ENCODE measurements around the gene SMAD9.
"Not testable (repeated sequence)": the region's sequence is repeated elsewhere in the genome, so short reads cannot be mapped to it uniquely, and the experiment has no call there.

The SMAD9 gene

DNA sequence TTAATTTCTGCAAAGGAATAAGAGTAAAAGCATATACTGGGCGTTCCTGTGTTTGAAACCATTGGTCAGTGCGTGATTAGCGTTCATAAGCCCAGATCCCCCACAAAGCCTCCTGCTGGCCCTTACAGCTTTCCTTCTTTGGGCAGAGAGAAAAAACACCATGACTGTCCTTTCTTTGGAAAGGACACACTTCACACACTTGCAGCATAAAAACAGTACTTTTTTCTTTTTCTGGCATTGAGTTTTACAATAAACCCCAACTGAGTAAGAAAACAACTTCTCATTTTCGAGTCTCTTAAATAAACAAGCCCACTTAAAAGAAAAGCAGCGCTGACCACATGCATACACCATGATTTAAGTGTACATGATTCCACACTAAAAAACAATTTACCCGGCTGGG, 35.8 kb downstream of the SMAD9 start:
- Histone ChIP-seq H3K27ac (ENCODE audit: low read length) (no peak overlapping the region), H3K4me3 (ENCODE audit: low read length) (no peak overlapping the region), H3K4me1 (ENCODE audit: low read length) (peaks cover 10% of the 10 kb centered on the region), H3K4me2 (ENCODE audit: low read length) (no peak overlapping the region), H3K79me2 (ENCODE audit: low read length) (no peaks in the 10 kb centered on the region), H3K36me3 (replicated peaks; ENCODE audit: low read depth, low read length) (no peaks in the 10 kb centered on the region), H2AFZ (ENCODE audit: low read depth, low read length) (no peak overlapping the region), H3K9ac (ENCODE audit: low read length) (no peak overlapping the region), H4K20me1 (ENCODE audit: insufficient read depth, low read length) (no peaks in the 10 kb centered on the region), H3K27me3 (ENCODE audit: low read depth, low read length) (no peaks in the 10 kb centered on the region), H3K9me3 (ENCODE audit: insufficient read depth, low read length) (no peaks in the 10 kb centered on the region)
- TF ChIP-seq, protein P1, sequence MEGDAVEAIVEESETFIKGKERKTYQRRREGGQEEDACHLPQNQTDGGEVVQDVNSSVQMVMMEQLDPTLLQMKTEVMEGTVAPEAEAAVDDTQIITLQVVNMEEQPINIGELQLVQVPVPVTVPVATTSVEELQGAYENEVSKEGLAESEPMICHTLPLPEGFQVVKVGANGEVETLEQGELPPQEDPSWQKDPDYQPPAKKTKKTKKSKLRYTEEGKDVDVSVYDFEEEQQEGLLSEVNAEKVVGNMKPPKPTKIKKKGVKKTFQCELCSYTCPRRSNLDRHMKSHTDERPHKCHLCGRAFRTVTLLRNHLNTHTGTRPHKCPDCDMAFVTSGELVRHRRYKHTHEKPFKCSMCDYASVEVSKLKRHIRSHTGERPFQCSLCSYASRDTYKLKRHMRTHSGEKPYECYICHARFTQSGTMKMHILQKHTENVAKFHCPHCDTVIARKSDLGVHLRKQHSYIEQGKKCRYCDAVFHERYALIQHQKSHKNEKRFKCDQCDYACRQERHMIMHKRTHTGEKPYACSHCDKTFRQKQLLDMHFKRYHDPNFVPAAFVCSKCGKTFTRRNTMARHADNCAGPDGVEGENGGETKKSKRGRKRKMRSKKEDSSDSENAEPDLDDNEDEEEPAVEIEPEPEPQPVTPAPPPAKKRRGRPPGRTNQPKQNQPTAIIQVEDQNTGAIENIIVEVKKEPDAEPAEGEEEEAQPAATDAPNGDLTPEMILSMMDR (IDR thresholded peaks at IDR 0.05; ENCODE audit: low read depth, low read length), result no peak
- no peak for TF ChIP-seq EZH2phosphoT487 (IDR thresholded peaks at IDR 0.05; ENCODE audit: low read depth)

DNA sequence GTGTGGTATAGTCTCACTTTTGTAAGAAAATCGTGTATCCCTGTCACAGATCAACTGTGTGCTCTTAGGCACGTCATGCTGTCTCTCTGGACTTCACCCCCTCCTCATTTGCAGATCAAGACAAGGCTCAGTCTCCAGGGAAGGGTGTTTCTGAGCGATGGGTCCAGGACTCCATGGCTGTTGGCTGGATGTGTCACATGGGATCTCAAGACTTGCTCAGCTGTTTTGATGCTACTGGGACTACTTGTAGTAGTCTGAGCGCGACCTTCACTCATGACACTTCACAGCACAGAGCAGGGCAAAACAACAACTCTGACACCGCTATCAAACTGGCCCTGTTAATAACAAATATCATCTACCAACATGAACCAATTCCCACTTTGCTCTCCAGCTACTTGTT, 36.2 kb downstream of the SMAD9 start:
- TF ChIP-seq, protein P1 (IDR thresholded peaks at IDR 0.05; ENCODE audit: low read depth, low read length), result no peak
- no peak for TF ChIP-seq EZH2phosphoT487 (IDR thresholded peaks at IDR 0.05; ENCODE audit: low read depth)
- Histone ChIP-seq H3K4me2 (ENCODE audit: low read length) (no peak overlapping the region), H3K4me3 (ENCODE audit: low read length) (no peak overlapping the region), H3K36me3 (replicated peaks; ENCODE audit: low read depth, low read length) (no peaks in the 10 kb centered on the region), H4K20me1 (ENCODE audit: insufficient read depth, low read length) (no peaks in the 10 kb centered on the region), H3K9ac (ENCODE audit: low read length) (no peak overlapping the region), H3K27ac (ENCODE audit: low read length) (no peak overlapping the region), H3K4me1 (ENCODE audit: low read length) (peaks cover 10% of the 10 kb centered on the region), H2AFZ (ENCODE audit: low read depth, low read length) (no peak overlapping the region), H3K9me3 (ENCODE audit: insufficient read depth, low read length) (no peaks in the 10 kb centered on the region), H3K79me2 (ENCODE audit: low read length) (no peaks in the 10 kb centered on the region), H3K27me3 (ENCODE audit: low read depth, low read length) (no peaks in the 10 kb centered on the region)

DNA sequence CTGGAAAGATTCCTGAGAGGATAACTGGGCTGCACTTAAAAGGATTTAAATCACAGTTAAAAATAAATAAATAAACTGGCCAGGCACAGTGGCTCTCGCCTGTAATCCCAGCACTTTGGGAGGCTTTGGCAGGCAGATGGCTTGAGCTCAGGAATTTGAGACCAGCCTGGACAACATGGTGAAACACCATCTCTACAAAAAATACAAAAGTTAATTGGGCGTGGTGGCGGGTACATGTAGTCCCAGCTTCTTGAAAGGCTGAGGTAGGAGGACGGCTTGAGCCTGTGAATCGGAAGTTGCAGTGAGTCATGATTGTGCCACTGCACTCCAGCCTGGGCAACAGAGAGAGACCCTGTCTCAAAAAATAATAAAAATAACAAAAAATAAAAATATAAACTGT, 36.6 kb downstream of the SMAD9 start:
- not testable (repeated sequence) for H3K9ac ChIP-seq (ENCODE audit: low read length); H2AFZ ChIP-seq (ENCODE audit: low read depth, low read length); H3K79me2 ChIP-seq (ENCODE audit: low read length); H3K27me3 ChIP-seq (ENCODE audit: low read depth, low read length); H3K4me2 ChIP-seq (ENCODE audit: low read length); H3K36me3 ChIP-seq (replicated peaks; ENCODE audit: low read depth, low read length); H3K4me1 ChIP-seq (ENCODE audit: low read length); H3K9me3 ChIP-seq (ENCODE audit: insufficient read depth, low read length); H3K4me3 ChIP-seq (ENCODE audit: low read length); H3K27ac ChIP-seq (ENCODE audit: low read length); H4K20me1 ChIP-seq (ENCODE audit: insufficient read depth, low read length)

DNA sequence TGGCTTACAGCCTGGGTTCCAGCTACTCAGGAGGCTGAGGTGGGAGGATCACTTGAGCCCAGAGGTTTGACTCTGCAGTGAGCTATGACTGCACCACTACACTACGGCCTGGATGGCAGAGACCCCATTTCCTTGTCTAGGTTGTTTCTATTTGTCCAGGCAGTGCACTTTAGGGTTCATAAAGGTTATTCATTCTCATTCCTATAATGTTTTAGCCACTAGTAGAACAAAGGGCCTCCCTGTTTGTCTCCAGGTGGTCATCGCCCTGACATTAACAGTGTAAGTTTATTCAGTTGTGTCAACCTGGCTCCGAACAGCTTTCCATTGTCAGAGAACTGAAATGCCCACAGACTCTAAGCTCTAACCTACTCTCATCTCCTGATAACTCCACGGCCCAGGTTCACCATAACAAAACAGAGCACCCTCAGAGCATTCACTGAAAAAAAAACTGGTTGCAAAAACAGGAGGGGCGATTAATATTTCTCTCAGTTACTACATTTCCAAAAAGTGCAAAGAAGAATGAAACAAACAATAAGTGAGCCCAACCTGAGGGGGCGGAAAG, 37.1 kb downstream of the SMAD9 start:
- H3K9me3 ChIP-seq (ENCODE audit: insufficient read depth, low read length), result no peaks in the 10 kb centered on the region
- H2AFZ ChIP-seq (ENCODE audit: low read depth, low read length), result no peak overlapping the region
- no peaks in the 10 kb centered on the region for H3K79me2 ChIP-seq (ENCODE audit: low read length)
- TF ChIP-seq, protein P1 (IDR thresholded peaks at IDR 0.05; ENCODE audit: low read depth, low read length), result no peak
- no peak for TF ChIP-seq EZH2phosphoT487 (IDR thresholded peaks at IDR 0.05; ENCODE audit: low read depth)
- H3K27me3 ChIP-seq (ENCODE audit: low read depth, low read length), result no peaks in the 10 kb centered on the region
- H3K4me3 ChIP-seq (ENCODE audit: low read length), result no peak overlapping the region
- no peaks in the 10 kb centered on the region for H3K36me3 ChIP-seq (replicated peaks; ENCODE audit: low read depth, low read length)
- no peak overlapping the region for H3K9ac ChIP-seq (ENCODE audit: low read length)
- H3K27ac ChIP-seq (ENCODE audit: low read length), result no peak overlapping the region
- peaks cover 2% of the 10 kb centered on the region for H3K4me1 ChIP-seq (ENCODE audit: low read length)
- H4K20me1 ChIP-seq (ENCODE audit: insufficient read depth, low read length), result no peaks in the 10 kb centered on the region
- H3K4me2 ChIP-seq (ENCODE audit: low read length), result no peak overlapping the region

- TF ChIP-seq, protein P1 (IDR thresholded peaks at IDR 0.05; ENCODE audit: low read depth, low read length), result no peak
- no peak for TF ChIP-seq EZH2phosphoT487 (IDR thresholded peaks at IDR 0.05; ENCODE audit: low read depth)
- no peak overlapping the region for H2AFZ ChIP-seq (ENCODE audit: low read depth, low read length)
- no peak overlapping the region for H3K27ac ChIP-seq (ENCODE audit: low read length)
- H3K4me1 ChIP-seq (ENCODE audit: low read length), result no peaks in the 10 kb centered on the region
- H3K27me3 ChIP-seq (ENCODE audit: low read depth, low read length), result no peaks in the 10 kb centered on the region
- H3K9ac ChIP-seq (ENCODE audit: low read length), result no peak overlapping the region
- no peaks in the 10 kb centered on the region for H3K9me3 ChIP-seq (ENCODE audit: insufficient read depth, low read length)
- no peaks in the 10 kb centered on the region for H3K36me3 ChIP-seq (replicated peaks; ENCODE audit: low read depth, low read length)
- no peak overlapping the region for H3K4me3 ChIP-seq (ENCODE audit: low read length)
- H4K20me1 ChIP-seq (ENCODE audit: insufficient read depth, low read length), result no peaks in the 10 kb centered on the region
- H3K79me2 ChIP-seq (ENCODE audit: low read length), result no peaks in the 10 kb centered on the region
- no peak overlapping the region for H3K4me2 ChIP-seq (ENCODE audit: low read length)
Observed at GRCh38 chr13:36880961-36881360, 39.1 kb downstream of the SMAD9 start.

All from OCI-LY3 (cell line).